AML-193 (cell line): ENCODE data around the gene SPTB.
A peak's percentile ranks its signal among the peaks of the same experiment; 100 is the strongest.
"Not testable (repeated sequence)": the region's sequence is repeated elsewhere in the genome, so short reads cannot be mapped to it uniquely, and the experiment has no call there.

Experiments
- DNase-seq, 2 experiments: peaks; one replicate each; lab custom pipeline; 2025; lab: John Stamatoyannopoulos, UW

Gene SPTB

DNA sequence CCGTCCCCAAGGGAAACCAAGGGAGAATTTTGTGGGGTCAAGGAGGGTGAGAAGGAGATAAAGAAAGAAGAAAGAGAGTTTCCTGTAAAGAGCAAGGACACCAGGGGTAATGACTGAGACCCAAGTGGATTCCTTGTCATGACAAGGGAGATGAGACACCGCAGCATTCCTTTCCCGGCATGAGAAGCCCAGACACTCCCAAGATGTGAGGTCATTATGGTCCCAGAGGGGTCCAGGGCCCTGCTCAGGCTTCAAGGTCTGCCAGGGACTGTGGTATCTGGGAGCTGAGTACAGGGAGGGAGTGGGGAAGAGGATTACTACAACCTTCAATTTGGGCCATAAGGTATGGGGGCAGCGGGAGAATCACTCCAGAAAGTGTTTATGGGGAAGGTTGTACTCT, 58.1 kb downstream of the SPTB start:
- DNase-seq: no peak

DNA sequence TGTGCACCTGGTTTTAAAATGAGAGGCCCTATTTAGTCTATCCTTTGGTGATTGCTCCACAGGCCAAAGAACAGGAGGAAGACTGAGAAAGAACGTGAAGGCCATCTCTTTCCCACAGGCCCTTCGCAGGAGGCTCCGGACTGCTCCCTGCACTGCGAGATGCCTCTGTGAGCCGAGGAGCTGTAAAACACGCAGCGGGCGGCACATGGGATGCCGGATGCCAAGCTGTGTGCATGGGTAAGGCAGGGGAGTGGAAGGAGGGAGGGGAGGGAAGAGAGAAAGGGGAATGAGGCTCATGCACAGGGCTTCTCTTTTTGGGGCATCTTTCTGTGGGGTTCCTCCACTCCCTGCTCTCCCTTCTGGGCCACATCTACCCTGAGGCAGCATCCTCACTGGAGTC, 61.6 kb downstream of the SPTB start:
- DNase-seq: no peak

DNA sequence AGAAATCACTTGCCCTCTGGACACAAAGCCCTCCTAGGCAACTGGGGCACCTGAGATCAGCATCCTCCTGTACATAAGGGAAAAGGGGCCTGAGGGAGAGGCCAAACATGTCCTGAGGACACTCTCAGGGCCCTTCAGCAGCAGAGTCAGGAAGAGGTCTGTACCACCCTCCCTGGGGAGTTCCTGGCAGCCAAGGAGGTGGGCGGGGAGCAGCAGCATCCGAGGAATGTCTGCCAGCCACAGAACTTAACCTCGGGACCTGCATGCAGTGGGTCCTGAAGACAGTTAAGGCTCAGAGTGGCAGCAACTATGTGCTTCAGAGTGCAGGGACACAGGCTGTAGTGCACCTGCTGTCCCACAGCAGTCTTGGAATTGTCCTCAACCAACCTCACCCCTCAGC, 62.1 kb downstream of the SPTB start:
- no peak for DNase-seq

DNA sequence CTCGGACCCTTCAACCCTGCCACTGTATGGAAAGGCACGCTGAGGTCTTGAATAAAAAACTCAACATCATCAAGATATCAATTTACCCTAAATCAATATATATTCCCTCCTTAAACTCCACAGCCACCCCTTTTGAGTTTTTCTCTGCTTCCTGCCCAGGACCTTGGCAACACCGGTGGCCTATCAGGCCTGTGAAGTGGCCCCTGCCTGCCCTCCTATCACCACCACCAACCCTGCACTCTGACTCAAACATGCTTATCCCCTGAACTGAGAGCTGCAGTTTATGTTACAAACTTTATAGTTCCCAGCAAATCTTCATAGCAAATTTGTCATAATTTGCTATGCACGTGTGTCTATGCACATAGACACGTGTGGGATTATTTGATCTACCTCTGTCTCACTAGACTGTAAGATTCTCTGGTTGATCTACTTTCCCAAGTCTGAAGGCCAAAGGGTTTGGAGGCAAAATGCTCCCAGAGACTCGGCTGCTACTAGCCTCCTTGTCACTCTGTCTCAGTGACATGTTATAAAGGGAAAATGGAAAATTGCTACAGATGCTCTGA, 63.4 kb downstream of the SPTB start:
- no peak for DNase-seq

DNA sequence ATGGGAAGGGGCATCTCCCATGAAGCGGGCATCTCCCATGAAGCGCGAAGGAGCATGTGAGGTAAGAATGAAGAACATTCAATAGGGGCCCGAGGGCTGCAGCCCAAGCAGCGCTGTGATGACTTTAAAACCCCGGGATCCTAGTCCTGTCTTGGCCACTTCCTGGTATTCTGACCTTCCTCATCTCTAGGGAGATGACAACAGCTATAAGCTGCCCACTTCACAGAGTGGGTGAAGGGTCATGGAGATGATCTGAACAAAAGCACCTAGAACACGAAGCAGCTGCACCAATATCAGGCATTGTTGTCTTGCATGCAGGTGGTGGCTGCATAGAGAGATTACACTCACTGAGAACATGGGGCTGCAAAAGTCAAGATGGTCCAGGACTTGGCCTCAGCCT, 64.5 kb downstream of the SPTB start:
- no peak for DNase-seq

DNA sequence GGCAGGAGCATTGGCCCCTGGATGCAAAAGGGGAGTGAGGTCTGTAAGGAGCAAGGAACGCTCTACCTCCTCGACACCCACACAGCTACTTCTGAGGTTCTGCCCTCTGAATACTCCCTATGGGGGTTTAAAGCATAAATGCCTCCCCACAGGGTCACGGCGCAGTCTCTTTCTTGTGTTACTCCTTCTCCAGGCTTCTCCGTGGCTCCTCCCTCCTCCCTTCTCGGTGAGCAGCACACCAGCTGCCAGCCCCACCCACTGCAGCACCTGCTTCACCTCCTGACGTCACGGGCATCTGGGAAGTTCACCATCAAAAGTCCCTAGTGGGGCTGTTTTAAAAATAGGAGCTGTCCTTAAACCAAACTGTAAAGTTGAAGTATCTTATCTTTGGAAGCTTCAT, 67.3 kb downstream of the SPTB start:
- no peak for DNase-seq

DNA sequence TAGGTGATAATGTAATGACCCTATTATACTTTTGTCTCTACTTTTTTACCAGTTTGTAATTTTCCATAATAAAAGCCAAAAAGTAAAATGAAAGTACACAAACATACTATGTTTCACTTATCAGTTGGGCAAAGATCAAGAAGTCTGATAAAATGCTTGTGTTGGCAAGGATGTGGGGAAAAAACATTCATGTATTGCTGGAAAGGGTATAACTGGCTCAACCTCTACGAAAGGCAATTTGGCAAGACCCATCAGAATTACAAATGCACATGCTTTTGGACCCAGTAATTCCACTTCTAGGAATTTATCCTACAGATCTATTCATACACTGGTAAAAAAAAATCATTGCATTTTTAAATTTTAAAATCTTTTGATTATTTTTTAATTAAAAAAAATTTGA, 68.0 kb downstream of the SPTB start:
- no peak for DNase-seq

DNA sequence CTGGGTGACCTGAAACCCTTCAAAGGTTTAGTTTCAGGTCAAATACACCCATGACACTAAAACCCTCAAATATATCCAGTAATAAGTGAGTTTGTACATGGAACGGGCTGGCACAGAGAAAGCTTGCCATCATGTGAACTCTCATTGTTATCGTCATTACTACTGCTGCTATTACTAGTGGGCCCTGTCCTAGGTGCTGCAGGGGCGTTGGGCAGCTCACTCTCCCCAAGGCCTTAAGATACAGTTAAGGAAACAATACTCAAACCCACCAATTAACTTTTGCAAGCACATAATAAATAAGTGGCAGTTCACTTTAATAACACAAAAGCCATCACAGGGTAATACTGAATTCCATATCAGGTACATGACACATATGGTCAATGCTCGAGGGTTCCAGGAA, 71.3 kb downstream of the SPTB start:
- DNase-seq: no peak

DNA sequence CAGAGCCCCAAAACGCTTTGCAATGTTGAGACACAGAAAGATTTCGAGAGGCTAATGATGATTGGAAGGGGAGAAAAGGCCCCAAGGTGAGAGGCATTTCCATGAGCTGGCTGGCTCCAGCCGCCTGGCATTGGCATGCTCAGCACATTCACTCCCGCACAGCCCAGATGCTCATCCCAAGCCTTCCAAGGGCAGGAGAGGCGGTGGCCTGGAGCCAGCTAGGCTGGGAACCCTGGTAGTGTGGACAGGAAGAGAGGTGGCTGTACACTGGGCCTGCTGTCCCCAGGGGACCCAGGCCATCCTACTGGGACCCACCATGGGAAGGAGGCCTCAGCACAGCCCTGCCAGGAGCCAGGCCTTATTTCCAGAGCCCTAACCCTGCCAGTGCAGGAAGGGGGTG, 72.2 kb downstream of the SPTB start:
- no peak for DNase-seq

DNA sequence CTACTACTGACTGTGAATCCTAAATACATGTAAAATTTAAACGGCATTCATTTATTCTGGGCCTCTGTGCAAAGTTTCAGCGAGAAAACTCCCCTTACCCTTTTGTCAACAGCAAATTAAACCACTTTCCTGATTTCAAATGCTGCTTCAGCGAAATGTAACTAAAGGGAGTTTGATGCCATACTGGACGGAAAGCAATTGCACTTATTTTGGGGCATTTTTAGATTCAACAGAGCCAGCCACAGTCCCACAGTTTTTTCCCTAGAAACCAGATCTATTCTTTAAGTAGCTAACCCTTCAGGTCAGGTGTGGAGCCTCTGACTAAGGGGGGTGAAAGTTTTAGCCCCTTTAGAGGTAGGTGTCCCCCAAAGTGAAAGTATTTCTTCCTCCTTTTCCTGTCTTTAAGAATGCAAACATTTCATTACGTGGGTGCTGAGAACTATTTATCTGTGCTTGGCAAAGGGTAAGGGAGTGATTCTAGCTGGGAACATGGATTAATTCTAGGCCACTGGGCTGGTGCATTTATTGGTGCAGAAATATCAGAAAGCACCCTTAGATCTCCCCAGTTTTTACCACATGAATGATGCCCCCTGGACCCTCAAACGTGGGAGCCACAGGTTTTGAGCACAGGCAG, 72.7 kb downstream of the SPTB start:
- DNase-seq: no peak

DNA sequence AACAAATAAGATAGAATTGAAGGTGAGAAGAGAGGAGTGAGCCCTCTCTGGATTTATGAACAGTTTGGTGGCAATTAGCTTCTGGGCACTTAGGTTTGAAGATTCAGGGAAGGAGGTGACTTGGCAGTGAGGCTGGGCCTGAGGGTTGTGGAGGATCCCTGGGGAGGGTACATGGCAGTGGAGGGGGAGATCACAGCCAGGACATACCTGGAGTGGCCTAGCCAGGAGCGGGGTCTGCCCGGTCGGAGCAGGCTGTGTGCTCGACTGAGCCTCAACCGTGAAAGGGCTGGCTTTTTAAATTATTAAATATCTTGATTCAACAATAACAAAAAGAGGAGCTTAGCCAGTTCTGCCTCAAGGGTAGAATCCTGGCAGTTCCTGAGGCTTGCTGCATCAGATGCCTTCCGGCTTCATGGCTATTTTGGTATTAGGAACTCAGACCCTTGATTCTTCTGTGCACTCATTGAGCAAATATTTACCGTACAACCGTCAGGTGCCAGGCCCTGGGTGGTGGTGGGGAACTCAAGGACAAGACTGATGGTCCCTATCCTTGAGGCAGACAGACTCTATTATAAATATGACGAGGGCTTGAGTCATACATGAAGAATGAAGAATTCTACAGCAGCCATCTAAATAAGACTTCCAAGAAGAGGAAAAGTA, 73.4 kb downstream of the SPTB start:
- no peak for DNase-seq

DNA sequence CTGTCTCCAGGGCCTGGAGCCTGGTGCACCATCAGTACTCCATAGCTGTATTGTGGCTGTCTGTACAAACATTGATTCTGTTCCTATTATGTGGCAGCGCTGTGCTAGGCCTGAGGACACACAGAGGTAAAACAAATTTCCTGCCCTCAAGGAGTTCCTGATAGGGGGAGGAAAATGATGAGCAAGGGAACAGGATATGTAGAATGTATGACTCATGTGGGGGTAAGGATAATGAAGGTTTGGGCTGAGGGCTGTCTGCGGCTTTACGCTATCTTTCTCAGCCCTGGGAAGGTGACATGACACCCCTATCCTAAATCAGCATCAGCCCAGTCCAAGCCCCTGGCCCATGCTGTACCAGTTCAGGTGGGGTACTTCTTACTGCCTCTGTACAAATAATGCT, 74.1 kb downstream of the SPTB start:
- DNase-seq: not testable (repeated sequence)

DNA sequence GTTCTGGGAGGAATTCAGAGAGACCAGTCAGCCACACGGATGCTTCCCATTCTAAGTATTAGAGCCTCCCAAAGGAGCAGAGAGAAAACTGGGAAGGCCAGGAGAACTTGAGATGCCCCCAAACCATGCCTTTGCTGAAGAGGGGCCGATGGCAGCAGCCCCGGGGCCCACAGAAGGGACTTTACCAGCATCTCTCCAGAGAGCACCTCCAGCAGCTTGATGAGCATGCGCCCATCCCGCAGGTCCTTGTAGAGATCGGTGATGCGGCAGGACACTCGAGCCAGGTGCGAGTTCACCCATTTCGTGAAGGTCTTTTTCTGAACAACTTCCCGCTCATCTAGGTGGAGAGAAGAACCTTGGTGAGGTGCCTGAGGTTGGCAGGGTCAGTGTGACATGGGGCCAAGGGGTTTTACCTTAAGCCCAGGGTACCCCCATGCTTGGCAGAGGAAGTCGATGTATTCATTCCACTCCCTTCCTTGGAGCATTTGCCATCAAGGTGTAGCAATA, 74.9 kb downstream of the SPTB start:
- DNase-seq: no peak

DNA sequence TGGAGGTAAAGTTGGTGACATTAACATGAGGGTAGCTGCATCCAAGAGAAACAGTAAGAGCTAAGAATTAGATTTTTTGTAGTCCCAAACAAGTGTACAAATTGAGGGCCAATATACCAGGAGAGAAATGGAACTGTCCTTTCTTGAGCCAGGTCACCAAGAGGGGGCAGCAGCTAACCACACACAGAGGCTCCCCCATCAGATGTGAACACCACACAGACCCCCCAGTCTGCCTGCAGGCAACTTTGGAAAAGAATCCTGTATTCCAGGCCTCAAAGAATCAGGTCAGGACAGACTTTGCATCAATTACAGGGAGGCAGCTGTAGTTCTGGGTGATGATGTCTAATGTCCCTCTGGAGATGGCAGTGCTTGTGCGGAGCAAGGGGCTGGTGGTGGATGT, 77.9 kb downstream of the SPTB start:
- DNase-seq: no peak

DNA sequence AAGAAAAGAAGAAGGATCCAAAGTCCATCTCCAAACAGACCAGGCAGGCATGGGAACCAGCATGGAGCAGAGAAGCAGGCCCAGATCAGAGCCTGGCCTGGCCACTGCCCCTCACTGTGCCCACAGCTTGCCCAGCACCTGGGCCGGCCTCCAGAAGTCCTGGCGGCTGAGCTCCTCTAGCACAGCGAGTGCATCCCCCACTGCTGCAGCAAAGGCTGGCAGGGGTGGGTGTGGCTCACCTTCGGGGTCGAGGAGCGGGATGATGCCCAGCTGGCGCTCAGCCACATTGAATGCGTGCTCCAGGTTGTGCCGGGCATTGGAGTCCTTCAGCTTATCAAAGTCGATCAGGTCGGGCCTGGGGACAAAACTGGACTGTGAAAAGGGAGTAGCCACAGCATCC, 78.7 kb downstream of the SPTB start:
- DNase-seq: no peak

DNA sequence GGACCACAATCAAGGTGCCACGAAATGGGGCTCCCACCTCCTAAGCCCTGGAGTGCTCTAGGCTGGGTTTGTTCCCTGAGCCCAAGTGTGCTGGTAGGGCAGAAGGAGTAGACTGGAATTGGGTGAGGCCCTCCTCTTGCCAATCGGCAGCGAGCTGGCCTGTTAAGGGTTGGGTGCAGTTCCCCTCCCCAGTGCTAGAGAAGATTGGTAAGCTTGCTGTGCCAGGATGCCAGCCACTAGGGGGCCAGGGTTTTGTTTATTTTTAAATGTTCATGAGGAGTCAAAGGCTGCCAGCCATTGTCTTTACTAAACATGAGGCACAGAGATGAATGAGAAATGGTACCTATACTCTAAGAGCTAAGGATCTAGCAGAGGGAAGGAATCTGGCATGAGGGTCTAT, 79.7 kb downstream of the SPTB start:
- peak; percentile 4 to 25 for DNase-seq

DNA sequence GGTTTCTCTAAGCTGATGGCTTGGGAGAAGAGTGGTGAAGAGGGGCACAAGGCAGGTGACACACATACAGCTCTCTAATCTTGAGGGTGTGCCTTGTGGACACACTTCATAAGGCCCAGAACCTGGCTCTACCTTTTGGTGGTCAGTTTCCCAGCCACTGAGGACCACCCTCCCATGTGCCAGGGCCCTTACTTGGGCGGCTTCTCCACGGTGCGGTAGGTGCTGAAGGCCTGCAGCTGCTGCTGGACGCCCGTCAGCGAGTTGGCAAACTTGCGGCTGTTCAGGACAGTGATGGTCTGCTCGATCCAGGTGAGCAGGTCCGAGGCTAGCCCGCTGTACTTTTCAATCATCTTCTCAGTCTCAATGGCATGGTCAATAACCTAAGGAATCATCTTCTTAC, 80.2 kb downstream of the SPTB start:
- no peak for DNase-seq

DNA sequence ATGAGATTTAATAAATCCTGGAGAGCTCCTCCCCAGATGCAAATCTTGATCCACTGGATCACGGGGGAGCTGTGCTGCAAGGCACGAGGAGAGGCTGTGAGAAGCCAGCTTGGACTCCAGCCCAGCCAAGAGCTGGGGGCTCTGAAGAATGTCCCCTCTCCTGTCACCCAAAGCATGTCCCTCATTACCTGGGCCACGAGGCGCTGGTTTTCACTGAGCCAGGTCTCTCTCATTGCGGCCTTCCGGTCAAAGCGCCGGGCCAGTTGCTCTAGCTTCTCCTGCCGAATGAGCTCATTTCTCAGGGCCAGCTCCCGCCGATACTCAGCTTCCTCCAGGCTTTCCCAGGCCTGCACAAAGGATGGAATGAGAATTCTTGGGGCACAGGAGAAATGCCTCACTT, 83.3 kb downstream of the SPTB start:
- no peak for DNase-seq

DNA sequence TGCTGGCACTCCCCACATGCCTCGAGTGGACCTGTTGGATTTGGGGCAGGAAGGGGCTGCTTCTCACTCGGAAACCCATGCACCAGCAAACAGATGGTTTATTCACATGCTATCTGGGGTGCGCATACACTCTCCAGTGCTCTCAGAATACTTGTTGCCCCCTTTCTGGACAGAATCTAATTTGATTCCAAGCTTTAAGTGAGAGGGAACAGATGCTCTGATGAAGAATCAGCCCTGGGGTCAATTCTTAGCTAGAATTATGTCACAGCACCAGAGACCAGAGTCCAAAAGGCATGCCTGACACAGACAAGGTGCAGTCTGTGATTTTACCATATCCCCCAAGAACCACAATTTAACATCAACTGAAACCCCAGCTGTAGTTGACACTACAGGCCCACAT, 83.8 kb downstream of the SPTB start:
- no peak for DNase-seq

DNA sequence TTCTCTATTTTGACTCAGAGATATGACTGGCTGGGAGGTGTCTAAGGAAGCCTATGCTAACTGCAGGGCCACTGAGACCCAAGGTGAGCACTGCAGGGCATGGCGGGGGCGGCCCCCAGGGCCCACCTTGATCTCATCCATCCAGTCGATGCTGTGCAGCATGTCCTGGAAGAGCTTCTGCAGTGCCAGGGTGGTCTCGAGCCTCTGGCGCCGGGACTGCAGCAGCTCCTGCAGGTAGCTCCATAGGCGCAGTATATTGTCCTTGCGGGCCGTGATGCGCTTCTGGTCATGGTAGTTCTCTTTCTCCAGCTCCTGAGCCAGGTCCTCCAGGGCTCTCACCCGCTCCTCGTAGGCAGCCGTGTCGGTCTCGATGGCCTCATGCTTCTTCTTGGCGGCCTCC, 84.5 kb downstream of the SPTB start:
- DNase-seq: no peak

DNA sequence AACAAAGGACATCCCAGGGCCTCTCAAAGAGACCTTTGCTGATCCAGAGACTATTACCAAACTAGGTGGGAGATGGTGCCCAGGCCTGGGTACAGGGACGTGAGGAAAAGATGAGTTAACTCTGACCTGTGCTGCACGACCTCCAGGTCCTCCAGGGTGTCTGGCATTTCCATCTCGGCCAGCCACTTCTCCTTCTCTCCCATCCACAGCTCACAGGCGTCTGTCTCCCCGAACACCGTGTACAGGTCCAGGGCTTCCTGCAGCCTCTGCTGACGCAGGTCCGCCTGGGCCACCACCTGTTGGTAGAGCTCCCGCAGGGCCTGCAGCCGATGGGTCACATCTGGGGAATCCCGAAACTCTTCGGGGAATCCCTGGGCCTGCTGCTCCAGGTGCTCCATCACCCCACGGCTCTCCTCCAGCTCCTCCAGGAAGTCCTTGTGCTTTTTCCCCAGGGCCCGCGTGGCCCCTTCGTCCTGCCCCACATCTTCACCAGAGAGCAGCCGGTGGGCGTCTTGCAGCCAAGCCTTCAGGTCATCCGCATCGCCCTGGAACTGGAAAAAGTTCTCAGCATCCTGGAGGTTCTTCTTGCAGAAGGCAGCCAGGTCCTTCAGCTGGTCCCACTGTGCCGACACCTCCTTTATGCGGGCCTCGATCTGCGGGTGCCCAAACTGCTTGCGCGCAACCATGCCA, 86.7 kb downstream of the SPTB start:
- DNase-seq: no peak

DNA sequence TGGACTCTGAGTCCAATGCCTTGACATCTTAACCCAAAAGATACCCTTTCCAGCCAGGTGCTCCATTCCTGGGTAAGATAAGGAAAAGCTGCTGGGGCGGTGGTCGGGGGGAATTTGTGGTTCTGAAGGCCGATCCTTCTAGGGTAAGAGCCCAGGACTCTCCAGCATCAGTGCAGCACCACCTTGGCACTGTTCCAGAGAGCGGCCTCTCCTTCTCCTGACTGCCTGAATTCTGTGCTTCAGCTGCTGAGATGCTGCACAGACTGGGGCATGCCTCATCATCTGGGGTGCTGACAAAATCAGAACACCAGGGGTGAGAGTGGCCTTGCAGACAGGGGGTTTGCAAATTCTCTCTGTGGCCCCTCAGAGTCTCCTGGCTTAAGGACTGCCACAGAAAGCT, 87.5 kb downstream of the SPTB start:
- no peak for DNase-seq

DNA sequence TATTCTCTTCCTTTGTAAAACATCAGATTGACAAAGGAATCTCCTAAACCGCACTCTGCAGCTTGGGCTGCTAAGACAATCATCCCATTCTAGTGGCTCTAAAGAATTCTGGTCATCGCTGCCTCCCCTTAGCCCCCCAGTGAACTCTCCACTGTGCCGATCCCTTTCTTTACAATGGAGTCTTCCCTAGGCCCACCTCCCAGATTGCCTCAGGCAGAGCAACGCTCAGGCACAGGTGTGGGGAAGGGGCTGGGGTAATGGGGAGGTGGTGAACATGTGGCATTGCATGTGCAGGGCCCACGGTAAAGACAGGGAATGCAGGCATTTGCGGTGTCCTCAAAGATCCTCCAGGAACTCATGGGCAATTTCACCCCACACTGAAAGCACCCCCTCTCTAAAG, 89.2 kb downstream of the SPTB start:
- DNase-seq: no peak
